IPS-18c (cell line): ENCODE data around the gene ZNF236.
"Not testable (repeated sequence)": the region's sequence is repeated elsewhere in the genome, so short reads cannot be mapped to it uniquely, and the experiment has no call there.

Source experiments
- H3K4me3 ChIP-seq: 2 replicates; pipeline ENCODE4 v1.7.0; 2013; ENCODE audit warnings: low read depth, mild to moderate bottlenecking, low read length, moderate library complexity; ENCODE audit not compliant: insufficient read depth
- H3K9me3 ChIP-seq: one replicate; pipeline ENCODE4 v1.6.1; 2013; ENCODE audit warnings: mild to moderate bottlenecking, low read length, moderate library complexity; ENCODE audit not compliant: control insufficient read depth, insufficient read depth

Gene ZNF236

DNA sequence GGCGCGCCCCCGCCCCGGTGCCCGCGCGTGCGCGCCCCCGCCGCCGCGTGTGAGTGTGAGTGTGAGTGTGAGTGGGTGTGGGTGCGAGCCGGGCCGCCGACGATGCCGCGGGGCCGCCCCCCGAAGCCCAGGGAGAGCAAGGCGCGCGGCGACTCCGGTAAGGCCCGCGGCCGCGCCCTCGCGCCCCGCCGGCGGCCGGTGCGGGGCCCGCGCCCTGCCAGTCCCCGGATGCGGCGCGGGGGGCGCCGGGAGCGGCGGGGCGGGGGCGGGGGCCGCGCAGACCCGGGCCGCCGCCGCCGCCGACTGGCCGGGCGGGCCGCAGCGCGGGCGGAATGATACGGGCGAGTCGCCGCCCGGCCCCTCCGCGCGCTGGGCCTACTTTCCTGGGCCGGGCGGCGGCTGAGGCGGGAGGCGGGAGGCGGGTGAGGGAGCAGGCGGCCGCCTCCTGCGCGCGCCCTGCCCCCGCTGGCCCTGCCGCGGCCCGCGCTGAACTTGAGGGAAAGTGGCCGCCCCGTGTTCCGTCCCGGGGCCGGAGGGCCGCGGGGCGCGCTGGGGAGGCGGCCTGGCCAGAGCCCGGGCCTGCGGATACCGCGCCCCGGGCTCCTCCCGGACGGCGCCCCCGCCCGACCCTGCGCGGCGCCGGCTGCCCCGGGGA, at the start of gene ZNF236:
TSS of gene ZNF236 (plus strand) at position 52 of the 655 bp plus-strand sequence. CDS start at position 103, 51 bp downstream.
- no peaks in the 10 kb centered on the region for H3K9me3 ChIP-seq
- H3K4me3 ChIP-seq = peak within 1 kb of the TSS; percentile 97

DNA sequence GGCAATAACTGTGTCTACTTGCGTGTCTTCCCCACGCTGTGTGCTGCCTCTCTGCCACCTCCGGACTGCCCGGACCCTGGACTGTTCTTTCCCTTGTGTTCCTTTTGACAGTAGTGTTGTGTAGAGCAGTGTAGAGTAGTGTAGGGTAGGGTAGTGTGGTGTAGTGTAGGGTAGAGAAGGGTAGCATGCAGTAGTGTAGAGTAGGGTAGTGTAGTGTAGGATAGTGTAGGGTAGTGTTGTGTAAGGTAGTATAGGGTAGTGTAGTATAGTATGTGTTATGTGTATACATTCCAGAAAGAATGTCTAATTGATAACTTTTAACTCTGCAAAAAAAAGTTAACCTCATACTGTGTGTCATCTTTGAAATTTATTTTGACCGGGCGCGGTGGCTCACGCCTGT, 49.7 kb upstream of the ZNF236 start:
- peaks cover 4% of the 10 kb centered on the region for H3K9me3 ChIP-seq
- H3K4me3 ChIP-seq = no peak overlapping the region

DNA sequence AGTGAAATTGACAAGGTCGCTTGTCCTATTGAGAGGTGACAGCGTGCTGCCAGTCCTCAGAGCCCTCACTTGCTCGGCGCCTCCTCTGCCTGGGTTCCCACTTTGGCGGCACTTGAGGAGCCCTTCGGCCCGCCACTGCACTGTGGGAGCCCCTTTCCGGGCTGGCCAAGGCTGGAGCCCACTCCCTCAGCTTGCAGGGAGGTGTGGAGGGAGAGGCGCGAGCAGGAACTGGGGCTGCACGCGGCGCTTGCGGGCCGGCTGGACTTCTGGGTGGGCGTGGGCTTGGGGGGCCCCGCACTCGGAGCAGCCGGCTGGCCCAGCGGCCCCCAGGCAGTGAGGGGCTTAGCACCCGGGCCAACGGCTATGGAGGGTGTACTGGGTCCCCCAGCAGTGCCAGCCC, 45.3 kb upstream of the ZNF236 start:
- H3K9me3 ChIP-seq, H3K4me3 ChIP-seq: not testable (repeated sequence)

DNA sequence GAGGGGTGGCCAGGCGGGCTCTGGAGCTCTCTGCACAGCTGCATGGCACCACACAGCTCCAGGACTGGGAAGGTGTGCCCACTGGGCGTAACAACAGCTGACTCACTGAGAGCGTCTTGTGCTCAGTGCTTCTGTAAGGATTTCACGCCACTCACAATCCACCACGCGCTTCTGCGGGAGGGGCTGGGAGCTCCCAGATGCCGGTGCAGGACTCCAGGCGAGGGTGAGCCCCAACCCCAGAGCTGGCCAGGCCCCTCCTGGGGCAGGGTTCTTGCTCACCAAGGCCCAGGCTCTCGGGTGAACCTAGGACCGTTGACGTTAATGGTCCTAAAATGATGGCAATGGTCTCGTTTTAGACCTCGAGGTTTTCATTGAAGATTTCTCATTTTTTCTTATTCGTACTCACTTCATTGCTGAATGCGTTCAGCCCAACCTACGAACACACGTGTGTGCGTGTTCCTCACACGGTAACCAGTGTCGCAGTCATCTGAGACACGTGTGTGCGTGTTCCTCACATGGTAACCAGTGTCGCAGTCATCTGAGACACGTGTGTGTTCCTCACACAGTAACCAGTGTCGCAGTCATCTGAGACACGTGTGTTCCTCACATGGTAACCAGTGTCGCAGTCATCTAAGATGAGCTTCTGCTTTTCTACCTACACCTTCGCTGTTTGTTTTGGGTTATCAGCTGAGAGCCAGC, 38.4 kb upstream of the ZNF236 start:
- Histone ChIP-seq H3K4me3 (no peak overlapping the region), H3K9me3 (no peaks in the 10 kb centered on the region)

DNA sequence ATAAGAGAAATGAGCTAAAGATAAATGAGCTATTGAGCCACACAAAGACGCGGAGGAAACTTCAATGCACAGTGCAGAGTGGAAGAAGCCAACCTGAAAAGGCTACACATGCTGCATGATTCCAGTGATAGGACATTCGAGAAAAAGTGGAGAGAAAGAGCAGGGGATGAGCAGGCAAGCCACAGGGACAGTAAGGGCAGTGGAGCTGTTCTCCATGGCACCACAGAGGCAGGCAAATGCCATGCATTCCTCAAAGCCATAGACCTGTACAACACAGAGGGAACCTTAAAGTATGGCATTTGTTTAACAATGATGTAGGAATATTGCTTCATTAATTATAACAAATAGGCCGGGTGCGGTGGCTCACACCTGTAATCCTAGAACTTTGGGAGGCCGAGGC, 36.5 kb upstream of the ZNF236 start:
- Histone ChIP-seq H3K9me3 (peaks cover 5% of the 10 kb centered on the region), H3K4me3 (no peak overlapping the region)

DNA sequence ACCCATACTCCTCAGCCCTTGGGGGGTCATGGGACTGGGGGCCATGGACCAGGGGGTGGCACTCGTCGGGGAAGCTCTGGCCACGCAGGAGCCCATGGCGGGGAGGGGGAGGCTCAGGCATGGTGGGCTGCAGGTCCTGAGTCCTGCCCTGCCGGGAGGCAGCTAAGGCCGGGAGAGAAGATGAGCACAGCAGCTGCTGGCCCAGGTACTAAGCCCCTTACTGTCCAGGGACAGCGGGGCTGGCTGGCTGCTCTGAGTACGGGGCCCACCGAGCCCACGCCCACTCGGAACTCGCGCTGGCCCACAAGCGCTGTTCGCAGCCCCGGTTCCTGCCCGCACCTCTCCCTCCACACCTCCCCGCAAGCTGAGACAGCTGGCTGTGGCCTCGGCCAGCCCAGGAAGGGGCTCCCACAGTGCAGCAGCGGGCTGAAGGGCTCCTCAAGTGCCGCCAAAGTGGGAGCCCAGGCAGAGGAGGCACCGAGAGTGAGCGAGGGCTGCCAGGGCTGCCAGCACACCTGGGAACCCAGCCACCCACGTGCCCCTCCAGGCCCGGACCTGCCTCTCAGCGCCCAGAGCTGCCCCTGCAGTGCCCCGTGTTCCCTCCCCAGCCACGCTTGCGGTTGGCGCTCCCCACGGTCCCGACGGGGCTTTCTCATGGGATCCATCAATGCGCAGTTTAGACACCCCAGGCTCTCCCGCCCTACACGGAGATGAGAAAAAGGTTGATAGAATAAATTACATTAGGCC, 33.6 kb upstream of the ZNF236 start:
- peaks cover 15% of the 10 kb centered on the region for H3K9me3 ChIP-seq

DNA sequence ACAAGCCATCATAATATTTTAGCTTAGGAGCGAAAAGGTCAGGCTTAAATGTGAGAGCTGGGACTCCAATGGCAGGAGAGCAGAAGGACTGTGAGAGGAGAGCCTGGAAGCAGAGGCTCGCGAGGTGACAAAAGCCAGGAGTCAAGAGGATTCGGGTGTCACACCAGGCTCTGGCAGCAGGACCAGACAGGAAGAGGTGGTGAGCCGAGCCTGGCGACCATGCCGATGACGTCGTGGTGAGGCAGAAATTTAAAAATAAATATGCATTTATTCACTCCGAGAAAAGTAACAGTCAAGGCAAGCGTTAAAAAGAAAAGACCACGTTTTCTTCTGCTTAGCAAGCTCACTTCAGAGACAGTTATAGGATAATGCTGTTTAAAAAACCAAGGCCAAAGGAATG, 31.3 kb upstream of the ZNF236 start:
- Histone ChIP-seq H3K9me3 (peaks cover 15% of the 10 kb centered on the region), H3K4me3 (no peak overlapping the region)

More for the DNA sequence above, 33.6 kb upstream of the ZNF236 start:
- H3K4me3 ChIP-seq = no peak overlapping the region

DNA sequence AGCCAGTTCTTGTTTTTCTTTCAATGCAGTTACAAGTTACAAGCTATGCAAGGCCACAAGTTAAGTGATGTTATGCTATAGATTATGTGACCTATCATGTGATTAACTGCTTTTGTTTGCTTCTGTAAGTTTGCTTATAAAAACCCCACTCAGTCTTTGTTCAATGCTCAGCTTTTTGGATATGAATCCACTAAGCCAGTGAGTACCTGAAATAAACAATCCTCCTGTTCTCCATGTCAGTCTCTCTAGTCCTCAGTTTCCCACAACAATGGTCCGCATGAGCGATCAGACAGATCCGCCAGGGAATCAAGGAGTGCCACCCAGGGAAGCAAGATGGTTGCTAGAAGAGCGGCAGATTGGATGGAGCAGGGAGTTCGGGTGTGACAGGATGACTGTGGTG, 30.7 kb upstream of the ZNF236 start:
- Histone ChIP-seq H3K4me3 (no peak overlapping the region), H3K9me3 (peaks cover 15% of the 10 kb centered on the region)

DNA sequence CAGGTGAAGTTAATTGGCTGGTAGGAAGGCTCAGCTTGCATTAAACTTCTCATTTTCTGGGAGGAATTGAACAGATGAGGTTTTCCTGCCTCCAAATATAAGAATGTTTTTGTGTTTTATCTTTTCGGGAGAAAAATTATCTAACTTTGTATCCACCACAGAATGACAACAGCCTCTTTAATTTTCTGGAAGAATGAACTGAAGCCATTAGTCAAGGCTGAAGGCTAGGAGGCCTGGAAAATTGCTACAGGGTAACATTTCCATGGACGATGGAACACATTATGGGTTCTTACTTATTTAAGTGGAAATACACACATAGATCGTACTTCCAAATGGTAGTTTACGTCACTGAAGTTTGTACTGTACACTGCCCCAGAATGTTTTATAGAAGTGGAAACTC, 28.0 kb upstream of the ZNF236 start:
- no peak overlapping the region for H3K4me3 ChIP-seq
- H3K9me3 ChIP-seq = peaks cover 17% of the 10 kb centered on the region

DNA sequence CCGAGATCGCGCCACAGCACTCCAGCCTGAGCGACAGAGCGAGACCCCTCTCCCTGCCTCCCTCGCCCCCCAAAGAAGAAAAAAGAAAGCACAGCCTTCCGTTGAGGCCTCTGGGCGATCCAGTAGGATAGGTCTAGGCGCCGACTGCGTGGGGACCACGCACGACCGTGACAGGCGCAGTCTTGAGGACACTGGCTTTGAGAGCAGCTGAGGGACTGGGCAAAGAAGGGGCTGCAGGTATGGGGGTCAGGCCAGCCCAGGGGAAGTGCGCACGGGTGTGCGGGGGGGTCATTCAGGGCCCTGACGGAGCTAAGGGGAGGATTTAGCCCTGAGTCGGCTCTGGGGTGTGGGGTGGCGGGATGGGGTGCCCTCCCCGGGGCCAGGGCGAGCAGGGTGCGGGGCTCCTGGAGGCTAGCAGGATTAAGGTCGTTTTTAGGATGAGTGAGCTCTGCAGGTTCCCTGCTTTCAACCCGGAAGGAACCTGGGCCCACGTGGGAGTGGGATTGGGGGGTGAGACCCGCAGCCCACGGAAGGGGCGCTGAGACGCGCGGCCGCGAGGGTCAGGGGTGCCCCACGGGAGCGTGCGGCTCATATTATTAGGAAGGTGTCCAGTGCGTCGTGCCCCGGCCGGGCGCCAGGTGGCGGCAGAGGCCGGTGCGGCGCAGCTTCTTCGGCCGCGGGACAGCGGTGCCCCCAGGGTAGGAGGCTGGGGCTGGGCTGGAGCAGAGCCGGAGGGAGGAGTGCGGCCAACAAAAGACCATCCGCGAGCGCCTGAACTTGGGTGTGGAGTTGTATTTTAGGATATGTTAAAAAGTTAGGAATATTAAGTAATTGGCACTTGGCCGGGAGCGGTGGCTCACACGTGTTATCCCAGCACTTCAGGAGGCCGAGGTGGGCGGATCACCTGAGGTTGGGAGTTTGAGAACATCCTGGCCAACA, 20.5 kb upstream of the ZNF236 start:
- H3K4me3 ChIP-seq = peak overlapping the region; percentile 55
- peaks cover 2% of the 10 kb centered on the region for H3K9me3 ChIP-seq

DNA sequence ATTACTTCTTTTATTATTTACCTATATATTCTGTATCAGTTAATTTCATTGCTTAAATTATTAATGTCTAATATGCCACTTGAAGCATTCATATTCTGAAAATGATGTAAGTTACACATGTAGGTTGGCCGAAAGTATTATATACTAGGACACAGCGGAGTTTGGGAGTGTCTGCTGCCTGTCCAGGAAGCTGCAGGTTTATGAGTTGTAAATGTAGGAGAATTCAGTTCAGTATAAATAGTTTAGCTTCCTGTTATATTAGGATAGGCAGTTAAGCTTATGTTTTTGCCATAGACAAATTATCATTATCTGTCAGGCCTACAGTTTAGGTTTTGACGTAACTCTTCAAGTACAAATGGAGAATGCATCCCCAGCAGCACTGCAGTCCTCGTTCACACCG, 18.9 kb upstream of the ZNF236 start:
- Histone ChIP-seq H3K9me3 (no peaks in the 10 kb centered on the region), H3K4me3 (no peak overlapping the region)

DNA sequence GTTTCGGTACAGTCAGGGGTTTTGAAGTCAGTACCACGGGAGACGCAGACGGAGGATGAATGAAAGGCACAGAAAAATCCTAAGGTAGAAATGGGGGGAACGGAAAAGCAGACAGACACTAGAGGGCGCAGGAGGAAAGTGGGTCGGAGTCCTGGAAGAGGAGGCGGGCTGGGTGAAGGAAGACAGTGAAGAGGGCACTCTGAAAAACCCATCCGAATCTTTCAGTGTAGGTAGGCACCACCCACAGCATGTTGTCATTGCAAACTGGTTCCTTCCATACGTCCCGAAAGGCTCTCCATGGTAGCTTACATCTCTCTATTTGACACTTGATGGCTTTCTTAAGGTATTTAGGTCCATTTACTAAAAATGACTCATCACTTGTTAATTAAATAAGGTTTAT, 18.5 kb upstream of the ZNF236 start:
- peaks cover 2% of the 10 kb centered on the region for H3K9me3 ChIP-seq
- H3K4me3 ChIP-seq = no peak overlapping the region

DNA sequence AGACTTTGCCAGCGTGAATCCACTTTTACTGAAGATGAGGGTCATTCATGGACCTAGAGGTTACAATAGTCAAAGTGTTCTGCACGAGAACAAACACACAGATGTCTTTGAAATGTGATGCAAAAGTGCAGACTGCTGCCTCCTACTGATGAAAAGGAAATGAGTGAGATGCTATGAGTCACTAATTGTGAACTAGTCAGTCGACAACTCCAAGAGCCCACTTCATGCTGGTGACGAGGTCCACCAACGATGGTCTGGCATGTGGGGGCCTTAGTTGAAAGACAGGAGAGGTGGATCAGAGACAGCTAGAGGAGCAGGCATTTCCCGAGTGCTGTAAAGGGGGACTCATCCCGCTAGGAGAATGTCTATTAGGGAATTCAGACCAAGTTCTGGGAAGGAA, 17.1 kb upstream of the ZNF236 start:
- Histone ChIP-seq H3K9me3 (peaks cover 2% of the 10 kb centered on the region), H3K4me3 (no peak overlapping the region)

DNA sequence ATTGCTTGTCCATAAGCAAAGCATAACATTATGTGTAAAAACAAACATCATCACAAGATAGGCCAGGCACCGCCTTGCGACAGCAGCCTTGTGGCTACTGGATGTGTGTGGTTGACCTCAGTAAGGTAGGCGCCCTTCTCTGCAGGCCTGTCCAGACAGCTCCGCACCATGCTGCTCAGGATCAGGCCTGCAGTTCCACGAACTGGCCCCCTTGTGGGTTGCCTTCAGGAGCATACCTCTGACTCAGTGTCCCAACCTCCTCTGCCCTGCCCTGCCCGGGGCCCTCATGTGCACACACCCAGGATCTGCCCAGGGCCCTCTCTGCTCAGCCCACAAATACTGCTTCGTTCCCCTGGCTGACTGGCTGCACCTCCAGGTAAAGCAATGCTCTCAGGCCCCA, 16.1 kb upstream of the ZNF236 start:
- H3K9me3 ChIP-seq = peaks cover 2% of the 10 kb centered on the region
- no peak overlapping the region for H3K4me3 ChIP-seq

DNA sequence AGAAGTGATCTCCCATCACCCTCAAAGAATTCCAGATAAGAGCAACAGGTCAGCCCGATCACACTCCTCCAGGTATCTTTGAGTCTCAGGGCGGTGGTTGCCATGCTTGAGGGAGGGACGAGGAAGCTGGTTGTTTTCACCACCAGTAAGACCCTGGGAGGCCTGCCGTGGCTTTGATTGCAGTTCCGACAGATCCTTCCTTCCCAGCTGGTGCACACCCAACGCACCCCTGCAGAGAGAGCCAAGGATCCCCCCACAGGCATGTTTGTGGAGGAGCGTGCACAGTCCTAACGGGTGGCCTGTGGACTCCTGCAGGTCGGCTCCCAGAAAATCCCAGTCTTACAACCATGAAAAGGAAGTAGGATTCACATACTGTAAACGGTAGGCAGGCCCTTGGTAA, 13.8 kb upstream of the ZNF236 start:
- Histone ChIP-seq H3K4me3 (no peak overlapping the region), H3K9me3 (peaks cover 2% of the 10 kb centered on the region)

DNA sequence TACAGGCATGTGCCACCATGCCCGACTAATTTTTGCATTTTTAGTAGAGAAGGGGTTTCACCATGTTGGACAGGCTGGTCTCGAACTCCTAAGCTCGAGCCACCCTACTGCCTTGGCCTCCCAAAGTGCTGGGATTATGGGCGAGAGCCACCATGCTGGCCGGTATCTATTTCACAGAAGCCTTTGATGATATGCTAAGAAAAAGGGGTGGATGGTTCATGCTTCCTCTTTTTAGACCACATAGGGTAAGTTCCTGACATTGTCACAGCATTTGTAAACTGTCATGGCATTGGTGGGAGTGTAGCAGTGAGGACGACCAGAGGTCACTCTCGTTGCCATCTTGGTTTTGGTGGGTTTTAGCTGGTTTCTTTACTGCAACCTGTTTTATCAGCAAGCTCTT, 10.8 kb upstream of the ZNF236 start:
- not testable (repeated sequence) for H3K4me3 ChIP-seq, H3K9me3 ChIP-seq

DNA sequence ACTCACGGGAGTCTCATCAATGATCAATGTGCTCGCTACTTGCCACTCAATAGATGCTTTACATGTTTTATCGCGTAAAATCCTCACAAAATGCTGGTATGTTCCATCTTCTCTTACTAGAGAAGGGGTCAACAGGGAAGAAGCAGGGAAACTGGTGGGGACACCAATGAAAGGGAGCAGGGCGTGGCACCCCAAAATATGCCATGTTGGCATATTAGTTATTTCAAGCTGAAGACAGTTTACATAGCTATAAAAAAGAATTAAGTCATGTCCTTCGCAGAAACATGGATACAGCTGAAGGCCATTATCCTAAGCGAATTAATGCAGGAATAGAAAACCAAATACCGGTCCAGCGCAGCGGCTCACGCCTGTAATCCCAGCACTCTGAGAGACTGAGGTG, 8.1 kb upstream of the ZNF236 start:
- H3K4me3 ChIP-seq = no peak overlapping the region
- no peaks in the 10 kb centered on the region for H3K9me3 ChIP-seq
